Naive B cell (primary cell): ENCODE results near the gene UBE2E2. TPM values are rescaled to one million over a fixed set of nuclear protein-coding genes. Genes with fewer than 3 reads are reported as not detected.

Source experiments
- ATAC-seq, 2 donors: fragments of 150-1000 bp; cut with Tn5 transposase; 2 replicates each; pipeline ENCODE4 v1.10.0; 2021; ENCODE audit warnings: low read depth in 2 of 2, mild to moderate bottlenecking in 2 of 2, moderate library complexity in 2 of 2
- DNase-seq: peaks from one replicate; pipeline ENCODE4 v3.0.0; 2022
- H3K27ac Mint-ChIP-seq, 6 donors: one replicate each; pipeline ENCODE4 v1.8.0; 2020 to 2022; ENCODE audit warnings: mild to moderate bottlenecking in 6 of 6, mixed read lengths in 6 of 6, moderate library complexity in 5 of 6, inconsistent platforms in 2 of 6
- H3K27me3 Mint-ChIP-seq, 3 donors: one replicate each; pipeline ENCODE4 v1.8.0; 2021 to 2022; ENCODE audit warnings: mixed read lengths in 3 of 3, mild to moderate bottlenecking in 1 of 3
- H3K36me3 Mint-ChIP-seq, 2 donors: one replicate each; pipeline ENCODE4 v1.8.0; 2020 to 2022; ENCODE audit warnings: mixed read lengths in 2 of 2, inconsistent platforms in 1 of 2, mild to moderate bottlenecking in 1 of 2
- H3K4me1 Mint-ChIP-seq, 3 donors: one replicate each; pipeline ENCODE4 v1.8.0; 2020 to 2022; ENCODE audit warnings: mixed read lengths in 3 of 3, inconsistent platforms in 1 of 3, mild to moderate bottlenecking in 1 of 3, moderate library complexity in 1 of 3
- H3K4me3 Mint-ChIP-seq, 8 donors: one replicate each; pipeline ENCODE4 v1.8.0; 2020 to 2022; ENCODE audit warnings: mild to moderate bottlenecking in 8 of 8, mixed read lengths in 8 of 8, moderate library complexity in 8 of 8, inconsistent platforms in 2 of 8
- H3K9me3 Mint-ChIP-seq, 7 donors: one replicate each; pipeline ENCODE4 v1.8.0; 2020 to 2022; ENCODE audit warnings: mixed read lengths in 7 of 7, mild to moderate bottlenecking in 5 of 7, inconsistent platforms in 2 of 7, moderate library complexity in 1 of 7
- polyA plus RNA-seq, 6 donors: library from polyadenylated mRNA; unstranded; fragments of 300-500 nt; fragmentation: Illumina TruSeq; gene quantifications; one replicate each; pipeline ENCODE4 v1.2.3, GENCODE V29; 2021; ENCODE audit warnings: low read depth in 6 of 6

UBE2E2 gene
- polyA plus RNA-seq, 6 donors from 2014 or later = 101 to 162 (median 121) TPM

DNA sequence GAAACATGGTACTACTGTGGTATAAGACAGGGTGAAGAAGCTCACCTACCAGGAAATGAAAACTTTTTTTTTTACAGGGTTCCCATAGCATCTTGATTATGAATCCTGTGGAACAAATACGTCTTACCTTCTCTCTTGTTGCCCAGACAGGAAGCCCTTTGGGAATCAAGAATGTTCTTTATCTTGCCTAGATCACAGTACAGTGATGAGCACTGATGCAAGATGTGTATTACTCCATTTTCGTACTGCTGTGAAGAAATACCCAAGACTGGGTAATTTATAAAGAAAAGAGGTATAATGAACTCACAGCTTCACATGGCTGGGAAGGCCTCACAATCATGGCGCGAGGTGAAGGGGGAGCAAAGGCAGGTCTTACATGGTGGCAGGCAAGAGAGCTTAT is 281.3 kb downstream of the UBE2E2 start:
- ATAC-seq = no peak
- H3K36me3 Mint-ChIP-seq = peaks cover 23 to 32% of the 10 kb centered on the region in 2 donors
- H3K27me3 Mint-ChIP-seq = no peaks in the 10 kb centered on the region
- no peak overlapping the region for H3K27ac Mint-ChIP-seq
- H3K4me3 Mint-ChIP-seq = no peak overlapping the region
- peaks cover 32 to 43% (median 32%) of the 10 kb centered on the region in 3 donors for H3K4me1 Mint-ChIP-seq
- peaks cover 9 to 42% (median 31%) of the 10 kb centered on the region in 7 donors for H3K9me3 Mint-ChIP-seq
- DNase-seq = no peak

DNA sequence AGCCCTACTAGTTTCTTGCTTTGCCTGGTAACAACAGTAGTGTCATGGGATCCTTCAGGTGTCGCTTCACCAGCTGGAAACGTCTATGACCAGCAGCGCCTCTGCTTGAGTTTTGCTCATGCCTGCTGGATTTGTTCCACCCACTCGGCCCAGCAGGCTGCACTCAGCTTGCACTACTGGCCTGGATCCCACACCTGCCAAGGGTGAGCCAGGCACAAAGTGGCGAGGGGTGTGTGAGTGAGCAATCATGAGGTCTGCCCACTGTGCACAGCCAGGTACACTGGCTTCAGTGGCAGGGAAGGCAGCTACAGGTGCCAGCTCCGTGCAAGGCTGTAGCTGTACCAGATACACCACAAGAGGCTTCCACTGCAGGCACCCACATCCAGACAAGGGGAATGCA is 282.8 kb downstream of the UBE2E2 start:
- DNase-seq = no peak
- no peak for ATAC-seq
- peaks cover 9 to 33% (median 23%) of the 10 kb centered on the region in 7 donors for H3K9me3 Mint-ChIP-seq
- peaks cover 20 to 32% of the 10 kb centered on the region in 2 donors for H3K36me3 Mint-ChIP-seq
- H3K4me1 Mint-ChIP-seq = peaks cover 33 to 37% (median 36%) of the 10 kb centered on the region in 3 donors
- no peak overlapping the region for H3K27ac Mint-ChIP-seq
- H3K27me3 Mint-ChIP-seq = no peaks in the 10 kb centered on the region
- H3K4me3 Mint-ChIP-seq = no peak overlapping the region

DNA sequence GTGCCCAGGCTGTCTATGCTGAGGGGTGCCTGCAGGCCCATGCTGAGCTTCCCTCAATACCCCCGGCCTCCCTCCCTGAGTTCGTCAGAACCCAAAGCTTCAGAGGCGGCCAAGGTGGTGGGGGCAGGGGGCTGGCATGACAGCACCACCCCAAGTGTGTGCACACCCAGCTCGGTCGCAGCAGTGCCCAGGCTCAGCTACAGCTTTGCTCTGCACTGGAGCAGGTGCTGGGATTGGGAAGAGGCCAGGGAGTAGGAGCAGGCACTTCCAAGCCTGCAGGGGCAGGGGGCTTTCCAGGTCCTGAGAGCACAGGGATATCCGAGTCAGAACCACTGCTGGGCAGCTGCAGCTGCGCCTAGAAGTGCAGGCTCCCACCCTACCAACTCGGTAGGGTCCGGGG is 283.9 kb downstream of the UBE2E2 start:
- DNase-seq (no peak), ATAC-seq (no peak)
- Mint-ChIP-seq H3K9me3 (peaks cover 9 to 33% (median 23%) of the 10 kb centered on the region in 7 donors), H3K4me3 (no peak overlapping the region), H3K4me1 (peaks cover 31 to 38% (median 38%) of the 10 kb centered on the region in 3 donors), H3K27me3 (no peaks in the 10 kb centered on the region), H3K27ac (no peak overlapping the region), H3K36me3 (peaks cover 20 to 32% of the 10 kb centered on the region in 2 donors)

DNA sequence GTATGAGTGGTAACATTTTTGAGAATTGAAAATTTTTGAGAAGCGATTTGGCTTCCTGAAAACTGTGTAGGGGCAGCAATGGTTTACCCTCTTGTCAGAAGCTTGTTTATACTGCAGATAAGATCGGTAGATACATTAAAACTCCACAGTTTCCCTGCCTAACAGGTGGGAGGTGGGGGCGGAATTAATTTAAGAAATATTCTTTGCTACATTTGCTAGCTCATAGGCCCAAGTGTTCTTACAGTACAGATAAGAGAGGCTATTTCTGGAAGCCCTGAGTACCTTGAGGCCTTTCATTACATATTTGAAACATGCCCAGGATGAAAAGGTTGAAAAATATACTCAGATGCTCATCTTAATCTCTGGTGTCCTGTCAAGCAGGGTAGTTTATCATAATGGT is 285.5 kb downstream of the UBE2E2 start:
- DNase-seq (no peak), ATAC-seq (no peak)
- no peaks in the 10 kb centered on the region for H3K27me3 Mint-ChIP-seq
- H3K36me3 Mint-ChIP-seq = peaks cover 20 to 30% of the 10 kb centered on the region in 2 donors
- H3K4me1 Mint-ChIP-seq = peaks cover 25 to 42% (median 38%) of the 10 kb centered on the region in 3 donors
- H3K4me3 Mint-ChIP-seq = no peak overlapping the region
- peak overlapping the region in 3 of 6 donors; percentile 30 to 64 (median 52) for H3K27ac Mint-ChIP-seq
- H3K9me3 Mint-ChIP-seq = peaks cover 9 to 33% (median 22%) of the 10 kb centered on the region in 7 donors

DNA sequence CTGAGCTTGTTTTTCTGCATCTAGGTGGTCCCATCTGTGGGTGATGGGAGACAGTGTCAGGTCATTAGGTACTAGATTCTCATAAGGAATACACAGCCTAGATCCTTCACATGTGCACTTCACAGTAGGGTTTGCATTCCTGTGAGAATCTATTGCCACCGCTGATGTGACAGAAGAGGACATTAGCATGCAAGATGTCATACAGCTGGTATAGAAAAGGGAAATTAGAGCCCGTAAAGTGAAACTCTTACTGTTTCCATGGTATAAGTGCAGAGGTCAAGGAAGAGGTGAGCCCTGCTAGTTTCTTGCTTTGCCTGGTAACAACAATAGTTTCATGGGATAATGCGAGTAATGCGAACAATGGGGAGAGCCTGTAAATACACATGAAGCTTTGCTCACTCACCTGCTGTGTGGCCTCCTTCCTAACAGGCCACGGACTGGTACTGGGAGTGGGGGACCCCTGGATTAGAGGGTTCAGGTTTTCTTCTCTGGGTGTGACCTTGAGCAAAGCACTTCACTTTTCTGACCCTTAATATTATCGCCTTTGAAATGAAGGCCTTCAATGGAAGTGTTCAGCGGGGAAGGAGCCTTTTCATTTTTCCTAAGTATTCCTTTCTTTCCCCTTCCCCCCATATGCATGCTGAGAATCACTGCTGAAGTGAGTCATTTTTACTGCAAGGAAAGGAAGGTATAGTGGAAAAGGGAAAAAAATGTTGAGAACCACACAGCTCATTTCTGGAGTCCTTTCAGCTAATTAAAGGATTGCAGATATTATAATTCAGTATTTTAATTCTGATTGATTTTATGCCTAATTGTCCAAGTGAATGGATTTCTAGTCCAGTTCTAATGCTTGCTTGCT is 286.4 kb downstream of the UBE2E2 start:
- DNase-seq (no peak), ATAC-seq (peak in 1 of 2 donors; percentile 44)
- Mint-ChIP-seq H3K27me3 (no peaks in the 10 kb centered on the region), H3K4me1 (peaks cover 26 to 39% (median 30%) of the 10 kb centered on the region in 3 donors), H3K4me3 (no peak overlapping the region), H3K27ac (peak overlapping the region in 2 of 6 donors; percentile 28 to 70), H3K9me3 (peaks cover 7 to 27% (median 17%) of the 10 kb centered on the region in 7 donors), H3K36me3 (peaks cover 12 to 21% of the 10 kb centered on the region in 2 donors)

DNA sequence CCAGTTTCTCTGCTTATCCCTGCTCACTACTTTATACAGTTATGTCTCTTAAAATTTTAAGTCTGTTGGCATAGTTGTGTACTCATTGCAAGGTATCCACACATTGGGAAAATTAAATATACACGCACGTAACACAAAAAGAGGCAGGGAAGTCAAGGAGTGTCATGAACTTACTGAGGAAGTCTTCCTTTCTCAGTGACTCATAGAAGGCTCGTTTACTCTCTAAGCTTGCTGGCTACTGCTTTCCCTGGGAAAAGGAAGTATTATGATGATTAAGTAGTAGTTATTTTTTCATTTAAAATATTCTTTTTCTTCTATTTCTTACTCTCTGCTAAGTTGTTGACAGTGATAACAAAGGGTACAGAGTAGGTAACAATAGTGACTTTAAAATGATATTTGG is 287.3 kb downstream of the UBE2E2 start:
- Mint-ChIP-seq H3K27ac (no peak overlapping the region), H3K4me3 (no peak overlapping the region), H3K4me1 (peaks cover 30 to 40% (median 35%) of the 10 kb centered on the region in 3 donors), H3K36me3 (peaks cover 5 to 16% of the 10 kb centered on the region in 2 donors), H3K9me3 (peaks cover 3 to 20% (median 12%) of the 10 kb centered on the region in 7 donors), H3K27me3 (no peaks in the 10 kb centered on the region)
- DNase-seq (no peak), ATAC-seq (no peak)

DNA sequence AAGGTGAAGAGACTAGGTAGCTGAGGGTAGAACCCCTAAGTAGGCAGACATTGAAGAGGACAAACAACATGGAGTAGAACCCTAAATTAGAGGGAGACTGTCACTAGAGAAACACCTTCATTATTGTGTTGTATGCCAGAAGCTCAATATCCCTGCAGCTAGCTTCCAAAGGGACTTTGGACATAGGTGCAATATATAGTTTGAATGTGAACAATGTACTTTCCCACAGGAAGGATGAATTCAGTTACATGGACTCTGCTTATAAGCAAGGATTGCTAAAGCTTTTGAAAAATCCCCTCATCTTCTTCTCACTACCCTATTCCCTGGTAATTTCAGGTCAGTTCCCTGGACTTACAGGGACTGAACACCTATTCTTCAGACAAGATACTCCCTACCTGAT is 288.9 kb downstream of the UBE2E2 start:
- no peak for ATAC-seq
- H3K9me3 Mint-ChIP-seq = peaks cover 0 to 6% (median 0%) of the 10 kb centered on the region in 7 donors
- no peaks in the 10 kb centered on the region for H3K27me3 Mint-ChIP-seq
- peaks cover 34 to 49% (median 42%) of the 10 kb centered on the region in 3 donors for H3K4me1 Mint-ChIP-seq
- H3K4me3 Mint-ChIP-seq = no peak overlapping the region
- peak overlapping the region in 2 of 6 donors; percentile 8 to 53 for H3K27ac Mint-ChIP-seq
- peaks cover 0 to 5% of the 10 kb centered on the region in 2 donors for H3K36me3 Mint-ChIP-seq
- DNase-seq = no peak

DNA sequence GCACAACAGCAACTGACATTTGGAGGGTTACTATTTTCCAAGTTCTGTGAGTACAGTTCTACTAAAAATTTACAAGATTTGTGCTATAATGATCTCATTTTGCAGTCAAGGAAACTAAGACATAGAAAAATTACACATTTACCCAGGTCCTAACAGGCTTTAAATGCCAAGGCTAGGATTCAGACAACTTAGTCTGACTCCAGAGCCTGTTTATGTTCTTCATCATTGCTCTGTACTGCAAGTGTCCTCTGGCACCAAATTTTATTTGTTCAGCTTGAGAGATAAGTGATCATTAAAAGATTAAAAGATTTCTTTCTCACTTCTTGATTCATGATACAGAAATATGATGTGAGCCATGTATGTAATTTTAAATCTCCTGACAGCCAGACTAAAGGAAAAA is 290.8 kb downstream of the UBE2E2 start:
- peaks cover 0 to 3% of the 10 kb centered on the region in 2 donors for H3K36me3 Mint-ChIP-seq
- no peak overlapping the region for H3K4me3 Mint-ChIP-seq
- H3K27ac Mint-ChIP-seq = peak overlapping the region in 1 of 6 donors; percentile 36
- no peak for ATAC-seq
- H3K27me3 Mint-ChIP-seq = no peaks in the 10 kb centered on the region
- peaks cover 0 to under 1% (median 0%) of the 10 kb centered on the region in 7 donors for H3K9me3 Mint-ChIP-seq
- H3K4me1 Mint-ChIP-seq = peaks cover 31 to 56% (median 44%) of the 10 kb centered on the region in 3 donors
- DNase-seq = no peak

DNA sequence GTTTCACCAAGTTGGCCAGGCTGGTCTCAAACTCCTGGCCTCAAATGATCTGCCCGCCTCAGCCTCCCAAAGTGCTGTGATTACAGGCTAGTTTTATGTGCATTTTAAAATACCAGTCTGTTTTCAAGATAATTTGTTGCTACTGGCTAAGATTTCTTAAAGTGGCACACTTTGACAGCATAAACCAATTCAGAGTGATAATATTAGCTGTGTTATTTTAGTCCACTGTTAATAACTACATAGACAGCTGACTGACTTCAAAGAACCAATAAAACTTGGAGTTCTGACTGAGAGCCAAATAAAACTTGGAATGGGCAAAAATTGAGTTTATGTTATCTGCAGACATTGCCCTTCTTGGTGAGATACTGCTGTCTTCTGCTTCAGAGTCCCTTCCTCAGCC is 291.8 kb downstream of the UBE2E2 start:
- peaks cover 0 to 2% (median 0%) of the 10 kb centered on the region in 7 donors for H3K9me3 Mint-ChIP-seq
- no peak for DNase-seq
- ATAC-seq = no peak
- H3K4me3 Mint-ChIP-seq = no peak overlapping the region
- H3K4me1 Mint-ChIP-seq = peaks cover 24 to 49% (median 37%) of the 10 kb centered on the region in 3 donors
- H3K27ac Mint-ChIP-seq = peak overlapping the region in 2 of 6 donors; percentile 35 to 42
- H3K27me3 Mint-ChIP-seq = no peaks in the 10 kb centered on the region
- H3K36me3 Mint-ChIP-seq = peaks cover under 1 to 4% of the 10 kb centered on the region in 2 donors

DNA sequence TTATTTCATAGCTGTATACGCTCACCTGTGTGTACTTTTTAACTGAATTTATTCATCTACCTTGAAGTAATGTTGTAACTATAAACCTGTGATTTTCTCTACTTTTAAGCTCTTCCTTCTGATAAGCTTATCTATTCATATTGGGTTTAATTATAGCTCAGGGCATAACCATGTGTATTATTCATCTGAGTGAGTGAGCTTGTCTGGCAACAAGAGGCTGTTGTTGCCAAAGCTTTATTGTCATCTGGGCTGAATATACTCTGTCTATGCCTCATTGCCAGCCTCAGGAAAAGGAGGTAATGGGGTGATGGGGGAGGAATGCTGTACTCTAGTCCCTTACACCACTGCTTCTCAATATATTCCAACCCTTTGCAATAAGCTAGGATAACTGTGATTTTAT is 292.4 kb downstream of the UBE2E2 start:
- Mint-ChIP-seq H3K9me3 (peaks cover 0 to 2% (median 0%) of the 10 kb centered on the region in 7 donors), H3K27me3 (no peaks in the 10 kb centered on the region), H3K4me3 (peak overlapping the region in 1 of 8 donors; percentile 36), H3K4me1 (peaks cover 24 to 45% (median 37%) of the 10 kb centered on the region in 3 donors), H3K36me3 (peaks cover 6 to 7% of the 10 kb centered on the region in 2 donors), H3K27ac (peak overlapping the region in 3 of 6 donors; percentile 40 to 57 (median 42))
- DNase-seq = no peak
- ATAC-seq = no peak

DNA sequence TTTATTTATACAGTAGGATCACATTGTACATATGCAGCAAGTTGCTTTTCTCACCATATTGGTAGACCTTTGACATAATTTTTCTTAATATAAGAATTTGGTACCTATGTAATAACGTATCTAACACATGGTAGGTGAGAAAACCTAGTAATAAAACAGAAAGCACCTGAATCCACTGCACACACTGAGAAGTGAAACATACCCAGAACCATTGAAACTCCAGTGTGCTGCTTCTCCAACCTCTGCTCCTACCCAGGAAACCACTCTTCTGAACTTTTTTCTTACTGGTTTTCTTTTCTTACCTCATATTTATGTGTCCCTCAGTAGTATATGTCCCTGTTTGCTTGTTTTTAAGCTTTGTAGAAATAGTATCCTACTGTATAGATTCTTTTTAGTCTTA is 293.0 kb downstream of the UBE2E2 start:
- Mint-ChIP-seq H3K4me3 (no peak overlapping the region), H3K36me3 (peaks cover 12 to 14% of the 10 kb centered on the region in 2 donors), H3K4me1 (peaks cover 26 to 49% (median 37%) of the 10 kb centered on the region in 3 donors), H3K27me3 (no peaks in the 10 kb centered on the region), H3K27ac (peak overlapping the region in 1 of 6 donors; percentile 31), H3K9me3 (peaks cover 0 to 2% (median 0%) of the 10 kb centered on the region in 7 donors)
- DNase-seq (no peak), ATAC-seq (no peak)

DNA sequence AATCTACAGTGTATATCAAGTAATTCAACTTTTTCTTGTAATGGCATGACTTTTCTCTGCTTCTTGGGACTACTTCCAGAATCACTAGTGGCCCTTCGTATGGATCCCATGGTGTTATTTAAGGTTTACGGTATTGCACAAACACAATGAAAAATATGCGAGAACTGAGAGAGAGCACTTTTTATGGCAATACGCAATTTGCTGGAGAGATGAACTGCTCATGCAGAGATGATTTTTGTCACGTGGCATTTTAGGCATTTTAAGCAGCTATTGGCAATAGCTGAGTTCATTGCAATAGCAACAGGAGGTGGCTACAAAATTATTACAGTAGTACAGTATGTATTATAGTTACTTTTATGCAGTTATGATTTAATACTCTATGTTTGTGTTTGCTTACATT is 294.0 kb downstream of the UBE2E2 start:
- no peak for DNase-seq
- Mint-ChIP-seq H3K27me3 (no peaks in the 10 kb centered on the region), H3K27ac (no peak overlapping the region), H3K9me3 (peaks cover 0 to 2% (median 0%) of the 10 kb centered on the region in 7 donors), H3K4me3 (no peak overlapping the region), H3K36me3 (peaks cover 13 to 19% of the 10 kb centered on the region in 2 donors), H3K4me1 (peaks cover 18 to 44% (median 31%) of the 10 kb centered on the region in 3 donors)
- no peak for ATAC-seq

DNA sequence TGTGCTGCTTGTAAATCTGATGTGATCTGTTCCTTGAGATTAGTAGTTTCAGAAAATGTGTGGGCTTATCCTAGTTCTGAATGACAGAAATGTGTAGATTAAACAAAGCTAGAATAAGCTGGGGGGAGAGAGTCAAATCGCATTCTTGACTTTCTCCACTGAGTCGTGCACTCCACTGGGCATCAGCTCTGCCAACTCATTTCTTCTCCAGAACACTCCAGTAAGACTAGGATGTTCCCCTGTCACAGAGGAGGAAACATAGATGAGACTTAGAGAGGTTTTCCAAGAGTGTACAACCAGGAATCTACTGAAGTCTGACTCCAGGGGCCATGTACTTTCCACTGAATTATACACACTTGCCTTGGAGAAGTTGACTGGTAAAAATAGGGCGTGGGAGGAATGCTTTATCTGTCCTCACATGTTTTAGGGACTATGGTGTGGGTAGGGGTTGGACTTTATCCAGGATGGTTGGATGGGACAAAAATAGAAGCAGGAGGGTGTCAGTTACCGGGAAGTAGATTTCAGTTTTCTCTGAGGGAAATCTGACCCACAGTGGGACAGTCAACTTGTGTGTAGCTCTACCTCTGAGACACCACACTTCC is 298.2 kb downstream of the UBE2E2 start:
- no peaks in the 10 kb centered on the region for H3K27me3 Mint-ChIP-seq
- no peak overlapping the region for H3K27ac Mint-ChIP-seq
- H3K4me1 Mint-ChIP-seq = peaks cover 10 to 27% (median 16%) of the 10 kb centered on the region in 3 donors
- peaks cover 13 to 27% of the 10 kb centered on the region in 2 donors for H3K36me3 Mint-ChIP-seq
- DNase-seq = no peak
- peaks cover 0 to 2% (median 0%) of the 10 kb centered on the region in 7 donors for H3K9me3 Mint-ChIP-seq
- ATAC-seq = no peak
- no peak overlapping the region for H3K4me3 Mint-ChIP-seq
